OCI-LY1 (cell line): ENCODE data around the gene ACTRT2.

Experiments
- H2AFZ ChIP-seq: fragments of 200-600 bp; sonication (generic), shearing (Covaris generic); 2 replicates; pipeline ENCODE4 v1.6.0; 2014; ENCODE audit warnings: antibody characterized with exemption, mild to moderate bottlenecking, low read length
- H3F3A ChIP-seq: fragments of 200-600 bp; sonication (generic), shearing (Covaris generic); 2 replicates; pipeline ENCODE4 v1.6.0; 2014; ENCODE audit warnings: mild to moderate bottlenecking, antibody characterized with exemption, low read length, moderate library complexity; ENCODE audit not compliant: insufficient read depth
- H3K27ac ChIP-seq: fragments of 200-600 bp; sonication (generic); 2 replicates; pipeline ENCODE4 v1.5.1; 2014; ENCODE audit warnings: low read length, mixed run types, mild to moderate bottlenecking, low read depth; ENCODE audit not compliant: poor library complexity, severe bottlenecking
- H3K27me3 ChIP-seq: fragments of 200-600 bp; sonication (generic); 2 replicates; pipeline ENCODE4 v1.6.0; 2014; ENCODE audit warnings: antibody characterized with exemption, mild to moderate bottlenecking, low read length, moderate library complexity; ENCODE audit not compliant: insufficient read depth
- H3K36me3 ChIP-seq: fragments of 200-600 bp; sonication (generic); 2 replicates; pipeline ENCODE4 v1.6.1; 2014; ENCODE audit warnings: mild to moderate bottlenecking, antibody characterized with exemption, low read length, moderate library complexity, mixed read lengths; ENCODE audit not compliant: insufficient read depth
- H3K4me1 ChIP-seq: fragments of 200-600 bp; sonication (generic); 2 replicates; pipeline ENCODE4 v1.5.1; 2014; ENCODE audit warnings: mild to moderate bottlenecking, low read length, moderate library complexity; ENCODE audit not compliant: insufficient read depth, severe bottlenecking
- H3K4me2 ChIP-seq: fragments of 200-600 bp; sonication (generic), shearing (Covaris generic); 2 replicates; pipeline ENCODE4 v1.6.1; 2014; ENCODE audit warnings: low read length
- H3K4me3 ChIP-seq: fragments of 200-600 bp; sonication (generic); 2 replicates; pipeline ENCODE4 v1.5.1; 2014; ENCODE audit warnings: low read length, low read depth, mild to moderate bottlenecking, mixed read lengths; ENCODE audit not compliant: poor library complexity, severe bottlenecking
- H3K79me2 ChIP-seq: fragments of 200-600 bp; shearing (Covaris generic); 2 replicates; pipeline ENCODE4 v1.6.1; 2016; ENCODE audit warnings: mixed run types, low read length, mixed read lengths; ENCODE audit not compliant: insufficient read depth
- H3K9ac ChIP-seq: fragments of 200-600 bp; sonication (generic), shearing (Covaris generic); 2 replicates; pipeline ENCODE4 v1.6.1; 2014; ENCODE audit warnings: mild to moderate bottlenecking, low read length, mixed read lengths
- H3K9me2 ChIP-seq: fragments of 200-600 bp; sonication (generic), shearing (Covaris generic); 2 replicates; pipeline ENCODE4 v1.6.1; 2014; ENCODE audit warnings: low read depth, mild to moderate bottlenecking, low read length, mixed read lengths
- H3K9me3 ChIP-seq: fragments of 200-600 bp; shearing (Covaris generic); 2 replicates; pipeline ENCODE4 v1.6.1; 2014; ENCODE audit warnings: low read length, mixed read lengths
- H4K20me1 ChIP-seq: fragments of 200-600 bp; sonication (generic), shearing (Covaris generic); 2 replicates; pipeline ENCODE4 v1.6.0; 2016; ENCODE audit warnings: mild to moderate bottlenecking, low read length; ENCODE audit not compliant: insufficient read depth
- CTCF ChIP-seq: fragments of 200-600 bp; sonication (generic), shearing (Covaris generic); IDR thresholded peaks from 2 replicates; pipeline ENCODE4 v1.5.1; 2017; ENCODE audit warnings: mild to moderate bottlenecking, antibody characterized with exemption, low read length, moderate library complexity, mixed read lengths
- EZH2 ChIP-seq: fragments of 200-600 bp; sonication (generic), shearing (Covaris generic); IDR thresholded peaks from 2 replicates; pipeline ENCODE4 v1.8.0; 2017; ENCODE audit warnings: borderline replicate concordance, mixed run types, mild to moderate bottlenecking, antibody characterized with exemption, low read length, moderate library complexity, mixed read lengths

Gene ACTRT2

GRCh38 chr1:3066250-3066711, 45.0 kb downstream of the ACTRT2 start:
- H3K27me3 ChIP-seq: no peaks in the 10 kb centered on the region

GRCh38 chr1:3066826-3067225, 45.6 kb downstream of the ACTRT2 start:
- TF ChIP-seq EZH2 (no peak), CTCF (no peak)
- Histone ChIP-seq H2AFZ (no peak overlapping the region), H3F3A (no peaks in the 10 kb centered on the region), H3K27ac (no peak overlapping the region), H3K79me2 (no peaks in the 10 kb centered on the region), H3K9ac (no peak overlapping the region), H4K20me1 (no peaks in the 10 kb centered on the region), H3K27me3 (no peaks in the 10 kb centered on the region), H3K4me3 (no peak overlapping the region), H3K9me2 (no peaks in the 10 kb centered on the region), H3K4me2 (no peak overlapping the region), H3K36me3 (no peaks in the 10 kb centered on the region), H3K4me1 (no peaks in the 10 kb centered on the region), H3K9me3 (no peaks in the 10 kb centered on the region)

More at GRCh38 chr1:3066250-3066711, 45.0 kb downstream of the ACTRT2 start:
- no peaks in the 10 kb centered on the region for H4K20me1 ChIP-seq
- H3K27ac ChIP-seq: no peak overlapping the region
- no peaks in the 10 kb centered on the region for H3F3A ChIP-seq
- TF ChIP-seq CTCF (no peak), EZH2 (no peak)
- no peak overlapping the region for H2AFZ ChIP-seq
- H3K9ac ChIP-seq: no peak overlapping the region
- H3K9me3 ChIP-seq: no peaks in the 10 kb centered on the region
- H3K4me3 ChIP-seq: no peak overlapping the region
- H3K36me3 ChIP-seq: no peaks in the 10 kb centered on the region
- H3K4me1 ChIP-seq: no peaks in the 10 kb centered on the region
- no peak overlapping the region for H3K4me2 ChIP-seq
- no peaks in the 10 kb centered on the region for H3K79me2 ChIP-seq
- H3K9me2 ChIP-seq: no peaks in the 10 kb centered on the region

GRCh38 chr1:3067301-3067670, 46.0 kb downstream of the ACTRT2 start:
- H3K9ac ChIP-seq: no peak overlapping the region
- no peaks in the 10 kb centered on the region for H3K27me3 ChIP-seq
- no peaks in the 10 kb centered on the region for H3K36me3 ChIP-seq
- H3K4me1 ChIP-seq: no peaks in the 10 kb centered on the region
- no peaks in the 10 kb centered on the region for H3K9me3 ChIP-seq
- H3F3A ChIP-seq: no peaks in the 10 kb centered on the region
- H4K20me1 ChIP-seq: no peaks in the 10 kb centered on the region
- H3K9me2 ChIP-seq: no peaks in the 10 kb centered on the region
- no peak overlapping the region for H3K4me2 ChIP-seq
- H3K4me3 ChIP-seq: no peak overlapping the region
- H3K79me2 ChIP-seq: no peaks in the 10 kb centered on the region
- H2AFZ ChIP-seq: no peak overlapping the region
- H3K27ac ChIP-seq: no peak overlapping the region
- TF ChIP-seq CTCF (no peak), EZH2 (no peak)
